ENCODE results near the gene FAF1.

FAF1 gene

GRCh38 chr1:50419192-50419906 lies 540.7 kb downstream of the FAF1 start (continued):
- TF ChIP-seq ZFP69B (tag by site-specific recombination; IDR thresholded peaks at IDR 0.05) (no peak), ZNF548 (tag by site-specific recombination; IDR thresholded peaks at IDR 0.05) (no peak), ZNF629 (tag by site-specific recombination; IDR thresholded peaks at IDR 0.05) (no peak), GLIS2 (tag by site-specific recombination; IDR thresholded peaks at IDR 0.05) (no peak), ZNF514 (tag by site-specific recombination; IDR thresholded peaks at IDR 0.05) (no peak), ZNF426 (tag by site-specific recombination; IDR thresholded peaks at IDR 0.05) (no peak), ZNF292 (tag by site-specific recombination; IDR thresholded peaks at IDR 0.05; ENCODE audit: borderline replicate concordance, low read depth) (no peak), ZBTB48 (tag by site-specific recombination; IDR thresholded peaks at IDR 0.05) (no peak)

DNA sequence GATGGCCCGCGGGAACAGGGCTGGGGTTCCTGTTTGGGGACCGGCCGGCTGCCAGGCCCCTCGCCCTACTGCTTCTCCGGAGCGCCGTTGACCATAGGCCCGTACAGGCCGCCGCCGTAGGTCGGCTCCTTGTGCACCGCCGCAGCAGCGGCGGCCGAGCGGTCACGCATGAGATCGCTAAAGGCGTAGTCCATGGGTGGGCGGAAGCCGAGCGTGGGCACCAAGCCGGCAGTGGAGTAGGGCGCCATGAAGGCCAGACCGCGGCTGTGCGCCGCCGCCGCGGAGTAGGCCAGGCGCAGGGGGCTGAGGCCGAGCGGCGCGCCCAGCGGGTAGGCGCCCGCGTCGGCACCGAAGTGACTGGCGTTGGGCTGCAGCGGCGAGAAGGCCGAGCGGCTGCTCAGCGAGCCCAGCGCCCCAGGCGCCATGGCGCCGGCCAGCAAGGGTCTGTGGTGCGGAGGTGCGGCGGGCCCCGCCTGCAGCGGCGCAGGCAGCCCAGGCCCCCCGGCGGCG lies 541.4 kb downstream of the FAF1 start:
- no peaks in the 10 kb centered on the region for H3K9me3 ChIP-seq (ENCODE audit: control insufficient read depth, insufficient read depth, low read depth, low read length)
- H3K4me1 ChIP-seq (ENCODE audit: control insufficient read depth, insufficient read depth, low read length): no peaks in the 10 kb centered on the region
- ChIA-PET POLR2A (no interaction called here), CTCF (no interaction called here)
- peaks cover 0 to 35% of the 10 kb centered on the region in 2 experiments; a peak in 1 of 3 replicates for H3K36me3 ChIP-seq (ENCODE audit: control insufficient read depth in 2 of 2, insufficient read depth in 1 of 2, low read length in 2 of 2)
- H3K4me3 ChIP-seq (ENCODE audit: low read depth, low read length): no peak overlapping the region
- no peak overlapping the region for H3K27ac ChIP-seq (ENCODE audit: extremely low read depth, low read depth, low read length)
- no peak for TF ChIP-seq ZNF280C (tag by site-specific recombination; IDR thresholded peaks at IDR 0.05)

GRCh38 chr1:50417946-50418599 lies 542.0 kb downstream of the FAF1 start:
- H3K4me3 ChIP-seq (ENCODE audit: low read depth, low read length): no peak overlapping the region
- no peaks in the 10 kb centered on the region for H3K4me1 ChIP-seq (ENCODE audit: control insufficient read depth, insufficient read depth, low read length)
- ChIA-PET CTCF (no interaction called here), POLR2A (no interaction called here)
- no peaks in the 10 kb centered on the region for H3K9me3 ChIP-seq (ENCODE audit: control insufficient read depth, insufficient read depth, low read depth, low read length)
- H3K36me3 ChIP-seq (ENCODE audit: control insufficient read depth in 2 of 2, insufficient read depth in 1 of 2, low read length in 2 of 2): peaks cover 0 to 35% of the 10 kb centered on the region in 2 experiments; a peak in 1 of 3 replicates
- TF ChIP-seq ZNF747 (tag by site-specific recombination; IDR thresholded peaks at IDR 0.05) (no peak), SP3 (tag by site-specific recombination; IDR thresholded peaks at IDR 0.05) (no peak), ZNF366 (tag by site-specific recombination; conservative IDR thresholded peaks at IDR 0.05) (no peak), ZNF133 (tag by site-specific recombination; IDR thresholded peaks at IDR 0.05) (no peak), EGR2 (tag by site-specific recombination; IDR thresholded peaks at IDR 0.05; ENCODE audit: low read depth) (no peak), ZSCAN23 (tag by site-specific recombination; IDR thresholded peaks at IDR 0.05) (no peak), BCL11A (tag by site-specific recombination; IDR thresholded peaks at IDR 0.05; ENCODE audit: low read depth) (no peak), ZNF138 (tag by site-specific recombination; IDR thresholded peaks at IDR 0.05; ENCODE audit: borderline replicate concordance) (no peak)
- TF ChIP-seq, protein P1, sequence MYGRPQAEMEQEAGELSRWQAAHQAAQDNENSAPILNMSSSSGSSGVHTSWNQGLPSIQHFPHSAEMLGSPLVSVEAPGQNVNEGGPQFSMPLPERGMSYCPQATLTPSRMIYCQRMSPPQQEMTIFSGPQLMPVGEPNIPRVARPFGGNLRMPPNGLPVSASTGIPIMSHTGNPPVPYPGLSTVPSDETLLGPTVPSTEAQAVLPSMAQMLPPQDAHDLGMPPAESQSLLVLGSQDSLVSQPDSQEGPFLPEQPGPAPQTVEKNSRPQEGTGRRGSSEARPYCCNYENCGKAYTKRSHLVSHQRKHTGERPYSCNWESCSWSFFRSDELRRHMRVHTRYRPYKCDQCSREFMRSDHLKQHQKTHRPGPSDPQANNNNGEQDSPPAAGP (tag by site-specific recombination; IDR thresholded peaks at IDR 0.05): no peak
- no peak overlapping the region for H3K27ac ChIP-seq (ENCODE audit: extremely low read depth, low read depth, low read length)

All from HEK293 (cell line).